Endothelial cell of umbilical vein (primary cell): ENCODE results near the gene TCEAL4.

ENCODE experiments used
- EZH2 ChIP-seq: IDR thresholded peaks from 2 replicates; pipeline ENCODE4 v1.6.1; 2012; ENCODE audit warnings: borderline replicate concordance, low read depth, mild to moderate bottlenecking, moderate library complexity, low read length, inconsistent platforms; ENCODE audit not compliant: severe bottlenecking
- GATA2 ChIP-seq: IDR thresholded peaks from 2 replicates; pipeline ENCODE4 v1.7.0; 2011; ENCODE audit warnings: low read depth, mild to moderate bottlenecking, moderate library complexity, mixed read lengths, low read length; ENCODE audit not compliant: insufficient read length, insufficient read depth
- POLR2A ChIP-seq: IDR thresholded peaks from 2 replicates; pipeline ENCODE4 v1.6.1; 2012; ENCODE audit warnings: low read depth, mild to moderate bottlenecking, control low read depth, low read length
- POLR2AphosphoS5 ChIP-seq: IDR thresholded peaks from 2 replicates; pipeline ENCODE4 v1.6.1; 2012; ENCODE audit warnings: low read depth, mild to moderate bottlenecking, control low read depth, low read length, moderate library complexity; ENCODE audit not compliant: insufficient read depth
- TF ChIP-seq, protein P1 (sequence below), 2 donors: IDR thresholded peaks; 1 replicate in 1 of 2; 2 replicates in 1 of 2; pipeline ENCODE4 v1.5.1; 2011; ENCODE audit warnings: low read length in 2 of 2, mild to moderate bottlenecking in 2 of 2, moderate library complexity in 2 of 2, control low read depth in 1 of 2, inconsistent platforms in 1 of 2, low read depth in 1 of 2; ENCODE audit not compliant: insufficient read depth in 1 of 2; ENCODE audit errors: extremely low read depth in 1 of 2
- TF ChIP-seq, protein P2 (sequence below): IDR thresholded peaks from 2 replicates; pipeline ENCODE4 v1.6.1; 2011; ENCODE audit not compliant: insufficient read depth, insufficient read length

DNA sequence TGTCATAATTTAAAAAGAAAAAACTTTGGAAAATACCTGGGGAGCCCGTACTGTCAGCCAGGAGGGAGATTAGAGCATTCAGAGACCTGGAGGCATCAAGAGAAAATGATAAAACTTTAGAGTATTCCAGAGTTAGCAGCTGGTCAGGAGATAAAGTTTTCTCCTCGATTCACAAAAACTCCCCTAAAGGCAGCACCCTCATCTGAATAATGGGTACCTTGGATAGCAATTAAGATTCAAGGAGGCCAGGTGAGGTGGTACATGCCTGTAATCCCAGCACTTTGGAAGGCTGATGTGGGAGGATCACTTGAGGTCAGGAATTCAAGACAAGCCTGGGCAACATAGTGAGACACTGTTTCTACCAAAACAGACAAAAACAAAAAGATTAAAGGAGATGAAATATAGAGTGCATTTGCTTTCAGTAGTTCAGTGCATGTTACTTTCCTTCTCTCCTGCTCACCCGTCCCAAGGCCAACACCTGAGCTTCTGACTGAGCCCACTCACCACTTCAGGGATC is 47.4 kb upstream of the TCEAL4 start:
- TF ChIP-seq, protein P1, sequence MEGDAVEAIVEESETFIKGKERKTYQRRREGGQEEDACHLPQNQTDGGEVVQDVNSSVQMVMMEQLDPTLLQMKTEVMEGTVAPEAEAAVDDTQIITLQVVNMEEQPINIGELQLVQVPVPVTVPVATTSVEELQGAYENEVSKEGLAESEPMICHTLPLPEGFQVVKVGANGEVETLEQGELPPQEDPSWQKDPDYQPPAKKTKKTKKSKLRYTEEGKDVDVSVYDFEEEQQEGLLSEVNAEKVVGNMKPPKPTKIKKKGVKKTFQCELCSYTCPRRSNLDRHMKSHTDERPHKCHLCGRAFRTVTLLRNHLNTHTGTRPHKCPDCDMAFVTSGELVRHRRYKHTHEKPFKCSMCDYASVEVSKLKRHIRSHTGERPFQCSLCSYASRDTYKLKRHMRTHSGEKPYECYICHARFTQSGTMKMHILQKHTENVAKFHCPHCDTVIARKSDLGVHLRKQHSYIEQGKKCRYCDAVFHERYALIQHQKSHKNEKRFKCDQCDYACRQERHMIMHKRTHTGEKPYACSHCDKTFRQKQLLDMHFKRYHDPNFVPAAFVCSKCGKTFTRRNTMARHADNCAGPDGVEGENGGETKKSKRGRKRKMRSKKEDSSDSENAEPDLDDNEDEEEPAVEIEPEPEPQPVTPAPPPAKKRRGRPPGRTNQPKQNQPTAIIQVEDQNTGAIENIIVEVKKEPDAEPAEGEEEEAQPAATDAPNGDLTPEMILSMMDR (IDR thresholded peaks at IDR 0.05; ENCODE audit: extremely low read depth in 1 of 2, insufficient read depth in 1 of 2, low read depth in 1 of 2, low read length in 2 of 2) = no peak
- no peak for TF ChIP-seq POLR2A
- no peak for TF ChIP-seq EZH2
- no peak for TF ChIP-seq POLR2AphosphoS5
- TF ChIP-seq GATA2 = no peak
- TF ChIP-seq, protein P2, sequence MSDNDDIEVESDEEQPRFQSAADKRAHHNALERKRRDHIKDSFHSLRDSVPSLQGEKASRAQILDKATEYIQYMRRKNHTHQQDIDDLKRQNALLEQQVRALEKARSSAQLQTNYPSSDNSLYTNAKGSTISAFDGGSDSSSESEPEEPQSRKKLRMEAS = no peak
